ENCODE data around the gene RGS19. TPM values are rescaled to one million over a fixed set of nuclear protein-coding genes. Genes with fewer than 3 reads are reported as not detected.
A peak's percentile ranks its signal among the peaks of the same experiment; 100 is the strongest.
"Not testable (repeated sequence)": the region's sequence is repeated elsewhere in the genome, so short reads cannot be mapped to it uniquely, and the experiment has no call there.

RGS19 gene
- total RNA-seq, 1 experiment from 2014 or later = 31.4 TPM

DNA sequence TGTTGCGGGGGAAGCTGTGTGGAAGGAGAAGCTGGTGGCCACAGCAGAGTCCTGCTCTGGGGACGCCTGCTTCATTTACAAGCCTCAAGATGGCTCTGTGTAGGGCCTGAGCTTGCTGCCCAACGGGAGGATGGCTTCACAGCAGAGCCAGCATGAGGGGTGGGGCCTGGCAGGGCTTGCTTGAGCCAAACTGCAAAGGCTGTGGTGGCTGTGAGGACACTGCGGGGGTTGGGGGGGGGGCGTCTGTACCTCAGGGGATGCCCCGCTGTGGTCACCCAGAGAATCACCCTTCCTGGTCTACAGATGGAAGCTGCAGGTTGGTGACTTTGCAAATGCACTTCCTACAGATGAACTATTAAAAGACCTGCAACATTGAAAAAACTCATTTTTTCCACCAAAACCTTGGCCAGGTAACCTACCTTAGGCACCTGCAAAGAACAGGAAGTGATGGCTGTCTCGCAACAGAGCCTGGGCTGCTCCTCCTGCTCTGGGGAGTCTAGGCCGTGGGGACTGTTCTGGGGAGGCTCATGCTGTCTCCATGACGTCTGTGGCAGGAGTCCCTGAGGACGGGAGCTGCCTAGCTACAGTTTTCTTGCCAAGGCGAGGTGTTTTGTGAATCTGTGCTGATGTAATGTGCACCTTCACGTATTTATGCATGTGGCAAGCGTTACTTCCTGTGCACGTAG lies 20.7 kb upstream of the RGS19 start:
- in situ Hi-C loops (cut with HindIII; ENCODE audit: low pct_unique_long_range_greater_than_20kb, low sequenced_read_pairs) = no loop called here
- no peak for DNase-seq (ENCODE audit: low read depth, low spot score)

- in situ Hi-C loops (cut with HindIII; ENCODE audit: low pct_unique_long_range_greater_than_20kb, low sequenced_read_pairs) = no loop called here
These were observed 19.9 kb upstream of the RGS19 start for GRCh38 chr20:64099086-64099786.

GRCh38 chr20:64098471-64099013 lies 19.2 kb upstream of the RGS19 start:
- no peak for DNase-seq (ENCODE audit: low read depth, low spot score)
- in situ Hi-C loops (cut with HindIII; ENCODE audit: low pct_unique_long_range_greater_than_20kb, low sequenced_read_pairs) = no loop called here

More at GRCh38 chr20:64099086-64099786, 19.9 kb upstream of the RGS19 start:
- no peak for DNase-seq (ENCODE audit: low read depth, low spot score)

DNA sequence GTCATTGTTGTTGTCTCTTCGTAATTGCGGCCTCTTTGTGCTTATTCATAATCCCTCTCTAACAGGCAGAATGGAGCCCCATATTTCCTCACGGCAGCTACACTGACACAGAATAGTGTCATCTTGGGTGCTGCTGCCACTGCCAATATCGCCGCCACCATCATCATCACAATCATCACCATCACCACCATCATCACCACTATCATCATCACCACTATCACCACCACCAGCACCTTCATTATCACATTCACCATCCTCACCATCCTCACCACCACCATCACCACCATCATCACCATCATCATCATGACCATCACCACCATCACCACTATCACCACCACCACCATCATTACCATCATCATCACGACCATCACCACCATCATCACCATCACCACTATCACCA lies 17.2 kb upstream of the RGS19 start:
- in situ Hi-C loops (cut with HindIII; ENCODE audit: low pct_unique_long_range_greater_than_20kb, low sequenced_read_pairs) = no loop called here
- DNase-seq (ENCODE audit: low read depth, low spot score) = no peak

GRCh38 chr20:64095927-64096326 lies 16.6 kb upstream of the RGS19 start:
- DNase-seq (ENCODE audit: low read depth, low spot score) = no peak
- in situ Hi-C loops (cut with HindIII; ENCODE audit: low pct_unique_long_range_greater_than_20kb, low sequenced_read_pairs) = no loop called here

DNA sequence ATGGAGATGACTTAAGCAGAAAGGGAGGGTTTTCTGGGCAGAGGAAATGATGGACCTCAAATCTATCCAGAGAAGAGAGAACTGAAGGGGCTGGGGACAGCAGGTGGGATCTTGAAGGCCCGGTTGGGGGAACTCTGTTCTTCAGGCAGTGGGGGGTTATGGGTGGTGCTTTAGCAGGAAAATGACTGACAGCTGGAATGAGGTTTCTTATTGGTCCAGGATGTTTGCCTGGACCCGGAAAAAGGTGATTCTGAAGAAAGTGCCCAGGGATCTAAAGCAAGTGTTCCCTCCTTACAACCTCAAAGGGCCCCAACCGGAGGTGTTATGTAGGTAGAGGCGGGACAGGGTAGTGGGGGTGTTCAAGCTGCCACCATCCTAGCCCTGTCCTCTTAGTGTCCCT lies 16.1 kb upstream of the RGS19 start:
- DNase-seq (ENCODE audit: low read depth, low spot score) = no peak
- in situ Hi-C loops (cut with HindIII; ENCODE audit: low pct_unique_long_range_greater_than_20kb, low sequenced_read_pairs) = no loop called here

DNA sequence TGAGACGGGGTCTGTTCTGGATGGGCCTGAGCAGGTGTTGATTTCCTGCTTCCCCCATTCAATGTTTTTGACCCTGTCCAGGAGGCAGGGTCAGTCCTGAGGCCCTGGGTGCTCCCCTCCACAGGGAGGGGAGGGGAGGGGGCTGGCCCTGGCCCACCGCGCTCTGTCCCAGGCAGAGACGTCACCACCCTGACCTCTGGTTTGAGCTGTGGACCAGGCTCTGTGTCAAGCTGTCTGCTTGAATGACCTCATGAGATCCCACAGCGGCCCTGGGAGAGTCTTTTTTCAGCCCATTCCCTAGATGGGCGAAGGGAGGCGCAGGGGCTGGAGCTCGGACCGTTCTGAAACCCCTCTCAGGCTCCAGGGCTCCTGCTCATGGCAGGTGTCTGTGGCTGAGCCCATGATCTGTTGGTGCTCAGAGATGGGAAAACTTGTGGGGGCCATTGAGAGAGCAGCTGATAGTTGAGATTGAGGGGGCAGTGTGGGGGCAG lies 13.7 kb upstream of the RGS19 start:
- peak; percentile 40 for DNase-seq (ENCODE audit: low read depth, low spot score)
- in situ Hi-C loops (cut with HindIII; ENCODE audit: low pct_unique_long_range_greater_than_20kb, low sequenced_read_pairs) = no loop called here

DNA sequence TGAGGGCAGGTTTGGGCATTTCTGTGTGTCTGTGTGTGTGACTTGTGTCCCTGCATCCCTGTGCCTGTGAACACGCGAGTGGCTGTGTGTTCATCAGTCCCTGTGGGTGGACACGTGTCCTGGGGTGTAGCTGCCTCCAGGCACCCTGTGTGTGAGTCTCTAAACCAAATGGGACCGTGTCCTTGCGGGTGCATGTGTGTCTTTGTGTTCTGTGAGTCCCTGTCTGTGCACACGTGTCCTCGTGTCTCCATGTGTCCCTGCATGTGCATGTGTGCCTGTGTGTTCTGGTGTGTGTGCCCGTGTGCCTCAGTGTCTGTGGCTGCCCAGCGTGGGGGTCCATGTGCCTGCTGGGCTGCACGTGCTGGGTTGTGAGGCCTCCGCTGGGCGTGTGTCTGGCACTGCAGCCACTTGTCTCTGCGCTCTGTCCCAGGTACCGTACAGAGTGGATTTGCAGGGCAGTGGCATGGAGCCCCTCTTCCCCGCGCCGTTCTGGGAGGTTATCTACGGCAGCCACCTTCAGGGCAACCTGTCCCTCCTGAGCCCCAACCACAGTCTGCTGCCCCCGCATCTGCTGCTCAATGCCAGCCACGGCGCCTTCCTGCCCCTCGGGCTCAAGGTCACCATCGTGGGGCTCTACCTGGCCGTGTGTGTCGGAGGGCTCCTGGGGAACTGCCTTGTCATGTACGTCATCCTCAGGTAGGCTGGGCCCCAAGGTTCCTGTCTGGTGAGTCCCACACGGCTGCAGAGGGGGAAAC lies 13.1 kb upstream of the RGS19 start:
- in situ Hi-C loops (cut with HindIII; ENCODE audit: low pct_unique_long_range_greater_than_20kb, low sequenced_read_pairs) = no loop called here
- DNase-seq (ENCODE audit: low read depth, low spot score) = no peak

DNA sequence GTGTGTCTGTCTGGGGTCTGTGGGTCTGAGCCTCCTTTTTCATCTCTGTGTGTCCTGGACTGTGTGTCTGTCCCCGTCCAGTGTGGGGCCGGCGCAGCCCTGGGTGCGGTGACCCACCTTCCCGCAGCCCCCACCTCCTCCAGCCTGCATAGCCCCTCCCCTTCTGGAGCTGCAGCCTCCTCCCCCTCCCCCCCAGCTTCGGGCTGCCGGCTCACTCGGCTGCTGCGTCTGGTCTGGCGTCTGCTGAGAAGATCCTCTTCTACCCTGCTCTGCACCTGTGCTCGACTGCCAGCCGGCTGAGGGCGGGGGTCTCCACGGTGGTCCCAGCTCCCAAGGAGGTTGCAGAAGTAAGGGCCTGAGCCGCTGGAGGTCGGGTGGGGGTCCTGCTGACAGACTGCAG lies 12.5 kb upstream of the RGS19 start:
- in situ Hi-C loops (cut with HindIII; ENCODE audit: low pct_unique_long_range_greater_than_20kb, low sequenced_read_pairs) = no loop called here
- DNase-seq (ENCODE audit: low read depth, low spot score) = no peak

- in situ Hi-C loops (cut with HindIII; ENCODE audit: low pct_unique_long_range_greater_than_20kb, low sequenced_read_pairs) = no loop called here
- DNase-seq (ENCODE audit: low read depth, low spot score) = no peak
These were observed 12.0 kb upstream of the RGS19 start for GRCh38 chr20:64091340-64091739.

- DNase-seq (ENCODE audit: low read depth, low spot score) = peak; percentile 34
- in situ Hi-C loops (cut with HindIII; ENCODE audit: low pct_unique_long_range_greater_than_20kb, low sequenced_read_pairs) = no loop called here
These were observed 10.8 kb upstream of the RGS19 start for GRCh38 chr20:64090165-64090564.

DNA sequence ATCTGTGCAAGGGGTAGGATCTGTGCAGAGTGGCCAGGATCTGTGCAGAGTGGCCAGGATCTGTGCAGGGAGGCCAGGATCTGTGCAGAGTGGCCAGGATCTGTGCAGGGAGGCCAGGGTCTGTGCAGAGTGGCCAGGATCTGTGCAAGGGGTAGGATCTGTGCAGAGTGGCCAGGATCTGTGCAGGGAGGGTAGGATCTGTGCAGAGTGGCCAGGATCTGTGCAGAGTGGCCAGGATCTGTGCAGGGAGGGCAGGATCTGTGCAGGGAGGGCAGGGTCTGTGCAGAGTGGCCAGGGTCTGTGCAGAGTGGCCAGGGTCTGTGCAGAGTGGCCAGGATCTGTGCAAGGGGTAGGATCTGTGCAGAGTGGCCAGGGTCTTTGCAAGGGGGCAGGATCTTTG lies 9.3 kb upstream of the RGS19 start:
- DNase-seq (ENCODE audit: low read depth, low spot score); in situ Hi-C loops (cut with HindIII; ENCODE audit: low pct_unique_long_range_greater_than_20kb, low sequenced_read_pairs): not testable (repeated sequence)

GRCh38 chr20:64087226-64087825 lies 8.0 kb upstream of the RGS19 start:
- in situ Hi-C loops (cut with HindIII; ENCODE audit: low pct_unique_long_range_greater_than_20kb, low sequenced_read_pairs); DNase-seq (ENCODE audit: low read depth, low spot score): not testable (repeated sequence)

- in situ Hi-C loops (cut with HindIII; ENCODE audit: low pct_unique_long_range_greater_than_20kb, low sequenced_read_pairs) = no loop called here
- no peak for DNase-seq (ENCODE audit: low read depth, low spot score)
These were observed 7.5 kb upstream of the RGS19 start for GRCh38 chr20:64086801-64087200.

GRCh38 chr20:64084685-64085152 lies 5.4 kb upstream of the RGS19 start:
- no peak for DNase-seq (ENCODE audit: low read depth, low spot score)
- in situ Hi-C loops (cut with HindIII; ENCODE audit: low pct_unique_long_range_greater_than_20kb, low sequenced_read_pairs) = no loop called here

DNA sequence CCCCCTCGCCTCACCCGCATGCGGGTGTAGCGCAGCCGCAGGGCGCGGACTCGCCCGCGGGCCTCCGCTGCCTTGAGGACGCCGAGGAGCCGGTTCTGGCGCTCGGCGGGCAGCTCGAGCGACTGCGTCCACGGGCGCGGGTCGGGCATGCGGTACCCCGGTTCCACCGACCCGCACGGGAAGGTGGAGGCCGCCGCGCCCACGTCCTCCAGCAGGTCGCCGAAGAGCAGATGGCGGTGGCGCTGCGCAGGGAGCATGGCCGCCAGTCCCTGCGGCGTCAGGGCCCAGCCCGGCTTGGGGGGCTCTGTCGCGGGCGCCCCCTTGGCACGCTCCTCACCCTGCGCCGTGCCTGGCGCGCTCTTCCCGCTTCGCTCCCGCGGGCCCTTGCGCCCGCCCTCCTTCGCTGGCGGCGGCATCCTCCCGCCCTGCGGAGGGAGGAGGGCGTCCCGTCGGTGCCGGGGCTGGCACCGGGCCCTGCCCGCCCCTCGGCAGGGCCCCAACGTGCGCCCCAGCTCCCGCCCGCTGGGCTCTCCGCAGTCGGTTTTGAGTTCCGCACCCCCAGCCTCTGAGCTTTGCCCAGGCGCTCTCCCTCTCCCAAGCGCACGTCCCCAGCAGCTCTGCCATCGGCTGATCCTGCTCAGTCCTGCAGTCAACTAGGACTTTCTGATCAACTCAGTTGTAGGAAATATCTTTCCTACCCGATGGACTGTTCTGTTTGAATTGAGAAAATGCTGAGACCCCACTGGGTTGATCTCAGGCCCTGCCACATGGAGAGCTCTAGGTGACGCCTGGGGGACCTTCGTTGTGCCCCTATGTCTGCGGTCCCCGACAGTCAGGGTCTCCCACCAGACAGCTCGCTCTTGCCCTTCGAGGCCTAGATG lies 4.7 kb upstream of the RGS19 start, which contains the start of gene LKAAEAR1:
LKAAEAR1 (minus strand) TSS at position 595 of the 881 bp plus-strand sequence; CDS start at position 416, 179 bp downstream.
- in situ Hi-C loops (cut with HindIII; ENCODE audit: low pct_unique_long_range_greater_than_20kb, low sequenced_read_pairs) = no loop called here

GRCh38 chr20:64083378-64083803 lies 4.1 kb upstream of the RGS19 start:
- DNase-seq (ENCODE audit: low read depth, low spot score) = peak; percentile 83
- in situ Hi-C loops (cut with HindIII; ENCODE audit: low pct_unique_long_range_greater_than_20kb, low sequenced_read_pairs) = no loop called here

More for the DNA sequence above, 4.7 kb upstream of the RGS19 start, which contains the start of gene LKAAEAR1:
- no peak for DNase-seq (ENCODE audit: low read depth, low spot score)

Data from SK-MEL-5 (cell line).